ENCODE data around the gene LPAR1. TPM values are rescaled to one million over a fixed set of nuclear protein-coding genes. Genes with fewer than 3 reads are reported as not detected.

Gene LPAR1
- total and polyA plus RNA-seq, 10 of the 15 experiments (the other 5 are each of a cell fraction or from before 2014, with no cell fraction given) = 3.3 to 12.9 (median 8.4) TPM

GRCh38 chr9:110960288-110960687 lies 78.0 kb downstream of the LPAR1 start:
- no peak overlapping the region for H3K9ac ChIP-seq (ENCODE audit: control insufficient read depth, insufficient read depth, low read length)
- ChIA-PET POLR2A (interaction anchor here (0.7 kb wide), 1 partner anchor 321 kb away, joined by 5 read pairs; no protein-coding TSS in a partner anchor), RAD21 (ENCODE audit: unreplicated experiment) (interaction anchor here (0.9 to 1.4 kb wide), 2 partner anchors 13 to 16 kb away, joined by 4 to 5 read pairs; no protein-coding TSS in a partner anchor), SMC1A (ENCODE audit: uncharacterized antibody, unreplicated experiment) (interaction anchor here (0.6 to 2.9 kb wide), 3 partner anchors 8 to 12 kb away, joined by 3 to 12 read pairs (median 5); no protein-coding TSS in a partner anchor), CTCF (no interaction called here)
- TF ChIP-seq TCF12 (IDR thresholded peaks at IDR 0.05; ENCODE audit: low read depth, low read length) = no peak
- TF ChIP-seq NBN (IDR thresholded peaks at IDR 0.05) = no peak
- TF ChIP-seq PAX5 (IDR thresholded peaks at IDR 0.05; ENCODE audit: borderline replicate concordance, low read depth, low read length) = no peak
- TF ChIP-seq, protein P1, sequence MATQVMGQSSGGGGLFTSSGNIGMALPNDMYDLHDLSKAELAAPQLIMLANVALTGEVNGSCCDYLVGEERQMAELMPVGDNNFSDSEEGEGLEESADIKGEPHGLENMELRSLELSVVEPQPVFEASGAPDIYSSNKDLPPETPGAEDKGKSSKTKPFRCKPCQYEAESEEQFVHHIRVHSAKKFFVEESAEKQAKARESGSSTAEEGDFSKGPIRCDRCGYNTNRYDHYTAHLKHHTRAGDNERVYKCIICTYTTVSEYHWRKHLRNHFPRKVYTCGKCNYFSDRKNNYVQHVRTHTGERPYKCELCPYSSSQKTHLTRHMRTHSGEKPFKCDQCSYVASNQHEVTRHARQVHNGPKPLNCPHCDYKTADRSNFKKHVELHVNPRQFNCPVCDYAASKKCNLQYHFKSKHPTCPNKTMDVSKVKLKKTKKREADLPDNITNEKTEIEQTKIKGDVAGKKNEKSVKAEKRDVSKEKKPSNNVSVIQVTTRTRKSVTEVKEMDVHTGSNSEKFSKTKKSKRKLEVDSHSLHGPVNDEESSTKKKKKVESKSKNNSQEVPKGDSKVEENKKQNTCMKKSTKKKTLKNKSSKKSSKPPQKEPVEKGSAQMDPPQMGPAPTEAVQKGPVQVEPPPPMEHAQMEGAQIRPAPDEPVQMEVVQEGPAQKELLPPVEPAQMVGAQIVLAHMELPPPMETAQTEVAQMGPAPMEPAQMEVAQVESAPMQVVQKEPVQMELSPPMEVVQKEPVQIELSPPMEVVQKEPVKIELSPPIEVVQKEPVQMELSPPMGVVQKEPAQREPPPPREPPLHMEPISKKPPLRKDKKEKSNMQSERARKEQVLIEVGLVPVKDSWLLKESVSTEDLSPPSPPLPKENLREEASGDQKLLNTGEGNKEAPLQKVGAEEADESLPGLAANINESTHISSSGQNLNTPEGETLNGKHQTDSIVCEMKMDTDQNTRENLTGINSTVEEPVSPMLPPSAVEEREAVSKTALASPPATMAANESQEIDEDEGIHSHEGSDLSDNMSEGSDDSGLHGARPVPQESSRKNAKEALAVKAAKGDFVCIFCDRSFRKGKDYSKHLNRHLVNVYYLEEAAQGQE (IDR thresholded peaks at IDR 0.05; ENCODE audit: low read depth, low read length) = no peak
- TF ChIP-seq, protein P2, sequence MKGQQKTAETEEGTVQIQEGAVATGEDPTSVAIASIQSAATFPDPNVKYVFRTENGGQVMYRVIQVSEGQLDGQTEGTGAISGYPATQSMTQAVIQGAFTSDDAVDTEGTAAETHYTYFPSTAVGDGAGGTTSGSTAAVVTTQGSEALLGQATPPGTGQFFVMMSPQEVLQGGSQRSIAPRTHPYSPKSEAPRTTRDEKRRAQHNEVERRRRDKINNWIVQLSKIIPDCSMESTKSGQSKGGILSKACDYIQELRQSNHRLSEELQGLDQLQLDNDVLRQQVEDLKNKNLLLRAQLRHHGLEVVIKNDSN (IDR thresholded peaks at IDR 0.05; ENCODE audit: borderline replicate concordance, extremely low read length, insufficient read depth, low read depth, low read length) = no peak
- TF ChIP-seq POLR2AphosphoS5 (IDR thresholded peaks at IDR 0.05; ENCODE audit: low read length) = no peak
- no peak for TF ChIP-seq PBX3 (IDR thresholded peaks at IDR 0.05; ENCODE audit: insufficient replicate concordance, low read depth, low read length)
- no peak for TF ChIP-seq DPF2 (IDR thresholded peaks at IDR 0.05)
- TF ChIP-seq POLR2AphosphoS2 (IDR thresholded peaks at IDR 0.05; ENCODE audit: low read depth, low read length) = no peak
- no peak for TF ChIP-seq SP1 (IDR thresholded peaks at IDR 0.05; ENCODE audit: low read depth, low read length)
- no peak overlapping the region for H3K27ac ChIP-seq (ENCODE audit: control insufficient read depth, insufficient read depth)
- H3K9me3 ChIP-seq (replicated peaks; ENCODE audit: control insufficient read depth, insufficient read depth, low read length) = no peaks in the 10 kb centered on the region
- ATAC-seq (no peak), DNase-seq (ENCODE audit: low read depth, low spot score) (no peak), FAIRE-seq (no peak)
- intact Hi-C loops (cut with micrococcal nuclease; ENCODE audit: unreplicated experiment) (no loop called here), in situ Hi-C loops (cut with MboI) (no loop called here)
- WGBS (ENCODE audit: insufficient coverage, insufficient replicate concordance, low lambda C conversion rate, missing lambda C conversion rate) = 17% methylated on average over 2 of the region's 2 CpGs
- no peaks in the 10 kb centered on the region for H3K79me2 ChIP-seq (ENCODE audit: control insufficient read depth, insufficient read depth, low read length)
- BruUV-seq (replicated peaks) = no TSS peak
- H4K20me1 ChIP-seq (ENCODE audit: control insufficient read depth, insufficient read depth) = no peaks in the 10 kb centered on the region
- no peaks in the 10 kb centered on the region for H3K4me1 ChIP-seq (ENCODE audit: control insufficient read depth, insufficient read depth, low read length)
- no peak overlapping the region for H3K4me2 ChIP-seq (ENCODE audit: control insufficient read depth, insufficient read depth)
- H3K27me3 ChIP-seq (replicated peaks in 1 of 2; ENCODE audit: control insufficient read depth in 2 of 2, insufficient read depth in 2 of 2, low read length in 1 of 2) = no peaks in the 10 kb centered on the region
- no peaks in the 10 kb centered on the region for H3K36me3 ChIP-seq (ENCODE audit: control insufficient read depth in 2 of 2, insufficient read depth in 2 of 2, low read length in 1 of 2)
- H3K4me3 ChIP-seq = no peak overlapping the region
- no peak overlapping the region for H2AFZ ChIP-seq (ENCODE audit: control insufficient read depth, low read depth, low read length)

Measured in GM12878 (cell line).